Liver (tissue), 9 donors: Measurements from ENCODE around the gene TRPM1. TPM values are rescaled to one million over a fixed set of nuclear protein-coding genes. Genes with fewer than 3 reads are reported as not detected.

Source experiments
- DNase-seq: peaks from one replicate; pipeline ENCODE4 v3.0.0-alpha.2; 2017; ENCODE audit warnings: low spot score
- H3K27ac ChIP-seq, 2 donors: one replicate each; pipeline ENCODE4 v1.7.0; 2013; ENCODE audit warnings: inconsistent platforms in 2 of 2, low read length in 2 of 2, control low read depth in 1 of 2, low read depth in 1 of 2, mild to moderate bottlenecking in 1 of 2
- H3K27me3 ChIP-seq, 4 donors: one replicate each; pipeline versions ENCODE4 v1.6.1 to v1.7.0; 2013; ENCODE audit warnings: low read length in 3 of 4, inconsistent platforms in 1 of 4, mild to moderate bottlenecking in 1 of 4, moderate library complexity in 1 of 4; ENCODE audit not compliant: control insufficient read depth in 4 of 4, insufficient read depth in 4 of 4
- H3K36me3 ChIP-seq, 4 donors: one replicate each; pipeline versions ENCODE4 v1.6.1 to v1.7.0; 2013; ENCODE audit warnings: low read length in 3 of 4, mild to moderate bottlenecking in 3 of 4, low read depth in 1 of 4, moderate library complexity in 1 of 4; ENCODE audit not compliant: control insufficient read depth in 4 of 4, insufficient read depth in 3 of 4
- H3K4me1 ChIP-seq, 4 donors: one replicate each; pipeline versions ENCODE4 v1.6.1 to v1.7.0; 2013; ENCODE audit warnings: low read length in 3 of 4, mild to moderate bottlenecking in 3 of 4, moderate library complexity in 1 of 4; ENCODE audit not compliant: control insufficient read depth in 4 of 4, insufficient read depth in 4 of 4
- H3K4me3 ChIP-seq, 3 donors: one replicate each; pipeline versions ENCODE4 v1.6.1 to v1.7.0; 2013; ENCODE audit warnings: low read length in 3 of 3, control low read depth in 1 of 3, low read depth in 1 of 3, mild to moderate bottlenecking in 1 of 3
- H3K9ac ChIP-seq, 2 donors: one replicate each; pipeline ENCODE4 v1.7.0; 2013; ENCODE audit warnings: low read length in 2 of 2, mild to moderate bottlenecking in 2 of 2, moderate library complexity in 2 of 2, control low read depth in 1 of 2, low read depth in 1 of 2
- H3K9me3 ChIP-seq, 4 donors: one replicate each; pipeline versions ENCODE4 v1.6.1 to v1.7.0; 2013; ENCODE audit warnings: low read length in 3 of 4; ENCODE audit not compliant: control insufficient read depth in 4 of 4
- ATF3 ChIP-seq: IDR thresholded peaks from 2 replicates; pipeline ENCODE4 v1.6.1; 2016; ENCODE audit warnings: antibody characterized with exemption
- CTCF ChIP-seq: fragments of 150-350 bp; IDR thresholded peaks from 2 replicates; pipeline ENCODE4 v1.5.1; 2017; ENCODE audit warnings: improper control_type of control experiment, low read depth, low read length; ENCODE audit not compliant: missing input control
- EGR1 ChIP-seq, 2 donors: IDR thresholded peaks; 2 replicates each; pipeline ENCODE4 v1.6.1; 2016 to 2018; ENCODE audit warnings: antibody characterized with exemption in 2 of 2, low read depth in 2 of 2
- FOXA1 ChIP-seq: IDR thresholded peaks from 2 replicates; pipeline ENCODE4 v1.6.1; 2016; ENCODE audit warnings: antibody characterized with exemption
- FOXA2 ChIP-seq: IDR thresholded peaks from 2 replicates; pipeline ENCODE4 v1.6.1; 2016; ENCODE audit warnings: antibody characterized with exemption
- GABPA ChIP-seq, 2 donors: IDR thresholded peaks in 1 of 2; conservative IDR thresholded peaks in 1 of 2; 2 replicates each; pipeline ENCODE4 v1.6.1; 2016; ENCODE audit warnings: antibody characterized with exemption in 2 of 2, mild to moderate bottlenecking in 1 of 2, moderate library complexity in 1 of 2
- HNF4A ChIP-seq, 2 donors: conservative IDR thresholded peaks; 2 replicates each; pipeline ENCODE4 v1.6.1; 2016; ENCODE audit warnings: antibody characterized with exemption in 2 of 2, mild to moderate bottlenecking in 2 of 2
- HNF4G ChIP-seq: IDR thresholded peaks from 2 replicates; pipeline ENCODE4 v1.6.1; 2016; ENCODE audit warnings: antibody characterized with exemption
- JUND ChIP-seq, 2 donors: IDR thresholded peaks; 2 replicates each; pipeline ENCODE4 v1.6.1; 2016; ENCODE audit warnings: antibody characterized with exemption in 2 of 2
- MAX ChIP-seq: IDR thresholded peaks from 2 replicates; pipeline ENCODE4 v1.6.1; 2016; ENCODE audit warnings: antibody characterized with exemption
- NR2F2 ChIP-seq: IDR thresholded peaks from 2 replicates; pipeline ENCODE4 v1.6.1; 2016; ENCODE audit warnings: antibody characterized with exemption
- RAD21 ChIP-seq, 2 donors: IDR thresholded peaks; 2 replicates each; pipeline ENCODE4 v1.6.1; 2016; ENCODE audit warnings: antibody characterized with exemption in 2 of 2, mild to moderate bottlenecking in 2 of 2
- REST ChIP-seq: IDR thresholded peaks from 2 replicates; pipeline ENCODE4 v1.6.1; 2016; ENCODE audit warnings: antibody characterized with exemption, mild to moderate bottlenecking
- RXRA ChIP-seq, 2 donors: IDR thresholded peaks; 2 replicates each; pipeline ENCODE4 v1.6.1; 2017 to 2018; ENCODE audit warnings: antibody characterized with exemption in 2 of 2, mild to moderate bottlenecking in 1 of 2
- SP1 ChIP-seq: IDR thresholded peaks from 2 replicates; pipeline ENCODE4 v1.6.1; 2018; ENCODE audit warnings: antibody characterized with exemption, mild to moderate bottlenecking
- TAF1 ChIP-seq: conservative IDR thresholded peaks from 2 replicates; pipeline ENCODE4 v1.6.1; 2016; ENCODE audit warnings: antibody characterized with exemption, mild to moderate bottlenecking
- YY1 ChIP-seq: IDR thresholded peaks from 2 replicates; pipeline ENCODE4 v1.6.1; 2016; ENCODE audit warnings: antibody characterized with exemption, mild to moderate bottlenecking
- ZBTB33 ChIP-seq: IDR thresholded peaks from 2 replicates; pipeline ENCODE4 v1.6.1; 2016; ENCODE audit warnings: antibody characterized with exemption
- WGBS: extraction: QIAGEN DNeasy Blood & Tissue Kit; methylation state at CpG from one replicate; pipeline ENCODE4 v1.1.7; 2013; 5-methylcytosine and 5-hydroxymethylcytosine counted together
- polyA plus RNA-seq, 2 donors: library from polyadenylated mRNA; stranded (reverse) in 1 of 2; unstranded in 1 of 2; fragments of 200-250 nt in 1 of 2; fragments of >200 nt in 1 of 2; fragmentation: Nextera tagmentation in 1 of 2; extraction: Ambion mirVana in 1 of 2; gene quantifications; one replicate each; pipeline versions ENCODE4 v1.2.1 to v1.2.3, GENCODE V29; 2013 to 2015
- total RNA-seq, 2 donors: library from RNA; depleted of rRNA; stranded (reverse); fragments of >200 nt; gene quantifications; one replicate each; pipeline ENCODE4 v1.2.3, GENCODE V29; 2014
- donor health status: healthy.
- donor health status: healthy.
- donor health status: healthy.
- donor health status: healthy.
- donor health status: healthy.

The TRPM1 gene
- total and polyA plus RNA-seq, 4 donors = not detected

- Histone ChIP-seq H3K4me3 (no peak overlapping the region), H3K9me3 (no peaks in the 10 kb centered on the region), H3K36me3 (no peaks in the 10 kb centered on the region), H3K27me3 (no peaks in the 10 kb centered on the region), H3K4me1 (peaks cover 2 to 29% (median 19%) of the 10 kb centered on the region in 4 donors), H3K9ac (no peak overlapping the region), H3K27ac (no peak overlapping the region)
- no peak for DNase-seq
- TF ChIP-seq TAF1 = no peak
- TF ChIP-seq SP1 = no peak
- TF ChIP-seq RAD21 (IDR thresholded peaks at IDR 0.05) = no peak
- WGBS = 94% methylated on average over 5 of the region's 5 CpGs
Measured at GRCh38 chr15:31133890-31134289, 32.4 kb upstream of the TRPM1 start.

- Histone ChIP-seq H3K4me1 (peaks cover 2 to 25% (median 19%) of the 10 kb centered on the region in 4 donors), H3K9ac (no peak overlapping the region), H3K4me3 (no peak overlapping the region), H3K27me3 (no peaks in the 10 kb centered on the region), H3K27ac (no peak overlapping the region), H3K9me3 (no peaks in the 10 kb centered on the region), H3K36me3 (no peaks in the 10 kb centered on the region)
- DNase-seq = no peak
- TF ChIP-seq ATF3 = no peak
- no peak for TF ChIP-seq NR2F2
- no peak for TF ChIP-seq ZBTB33
- no peak for TF ChIP-seq CTCF
- no peak for TF ChIP-seq SP1
- no peak for TF ChIP-seq HNF4A (conservative IDR thresholded peaks at IDR 0.05)
- no peak for TF ChIP-seq RXRA (IDR thresholded peaks at IDR 0.05)
- no peak for TF ChIP-seq TAF1
- no peak for TF ChIP-seq GABPA (IDR thresholded peaks at IDR 0.05 in 1 of 2, conservative IDR thresholded peaks at IDR 0.05 in 1 of 2)
- no peak for TF ChIP-seq FOXA2
- no peak for TF ChIP-seq REST
- TF ChIP-seq RAD21 (IDR thresholded peaks at IDR 0.05) = no peak
- TF ChIP-seq HNF4G = no peak
- TF ChIP-seq YY1 = no peak
- TF ChIP-seq EGR1 (IDR thresholded peaks at IDR 0.05; ENCODE audit: low read depth in 2 of 2) = no peak
- TF ChIP-seq JUND (IDR thresholded peaks at IDR 0.05) = no peak
- no peak for TF ChIP-seq FOXA1
- no peak for TF ChIP-seq MAX
- 96% methylated on average over 12 of the region's 12 CpGs for WGBS
Measured at GRCh38 chr15:31131853-31132375, 30.4 kb upstream of the TRPM1 start.
